ENCODE results near the gene SH3PXD2A.
"Not testable (repeated sequence)": the region's sequence is repeated elsewhere in the genome, so short reads cannot be mapped to it uniquely, and the experiment has no call there.

DNA sequence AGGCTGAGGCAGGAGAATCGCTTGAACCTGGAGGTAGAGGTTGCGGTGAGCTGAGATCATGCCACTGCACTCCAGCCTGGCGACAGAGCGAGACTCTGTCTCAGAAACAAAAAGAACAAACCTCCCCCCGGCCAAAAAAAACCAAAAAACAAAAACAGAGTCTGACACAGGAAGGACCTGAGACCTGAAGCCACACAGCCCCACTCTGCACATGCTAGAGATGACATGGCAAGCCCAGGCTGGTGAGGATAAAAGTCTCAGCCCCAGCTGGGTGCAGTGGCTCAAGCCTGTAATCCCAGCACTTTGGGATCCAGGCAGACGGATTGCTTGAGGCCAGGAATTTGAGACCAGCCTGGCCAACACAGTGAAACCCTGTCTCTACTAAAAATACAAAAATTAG is 222.5 kb downstream of the SH3PXD2A start:
- not testable (repeated sequence) for TF ChIP-seq POLR2A (IDR thresholded peaks at IDR 0.05)
- TF ChIP-seq, protein P1, sequence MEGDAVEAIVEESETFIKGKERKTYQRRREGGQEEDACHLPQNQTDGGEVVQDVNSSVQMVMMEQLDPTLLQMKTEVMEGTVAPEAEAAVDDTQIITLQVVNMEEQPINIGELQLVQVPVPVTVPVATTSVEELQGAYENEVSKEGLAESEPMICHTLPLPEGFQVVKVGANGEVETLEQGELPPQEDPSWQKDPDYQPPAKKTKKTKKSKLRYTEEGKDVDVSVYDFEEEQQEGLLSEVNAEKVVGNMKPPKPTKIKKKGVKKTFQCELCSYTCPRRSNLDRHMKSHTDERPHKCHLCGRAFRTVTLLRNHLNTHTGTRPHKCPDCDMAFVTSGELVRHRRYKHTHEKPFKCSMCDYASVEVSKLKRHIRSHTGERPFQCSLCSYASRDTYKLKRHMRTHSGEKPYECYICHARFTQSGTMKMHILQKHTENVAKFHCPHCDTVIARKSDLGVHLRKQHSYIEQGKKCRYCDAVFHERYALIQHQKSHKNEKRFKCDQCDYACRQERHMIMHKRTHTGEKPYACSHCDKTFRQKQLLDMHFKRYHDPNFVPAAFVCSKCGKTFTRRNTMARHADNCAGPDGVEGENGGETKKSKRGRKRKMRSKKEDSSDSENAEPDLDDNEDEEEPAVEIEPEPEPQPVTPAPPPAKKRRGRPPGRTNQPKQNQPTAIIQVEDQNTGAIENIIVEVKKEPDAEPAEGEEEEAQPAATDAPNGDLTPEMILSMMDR (IDR thresholded peaks at IDR 0.05): not testable (repeated sequence)
